Mesenchymal stem cell (in vitro differentiated cells and primary cell): ENCODE results near the gene PFKP.

ENCODE experiments used
- DNase-seq: peaks from one replicate; pipeline ENCODE4 v3.0.0-alpha.2; 2013
- H2AFZ ChIP-seq: one replicate; pipeline ENCODE4 v1.6.1; 2013; ENCODE audit warnings: low read depth, mild to moderate bottlenecking, control low read depth, inconsistent platforms, low read length, moderate library complexity
- H2AK5ac ChIP-seq: 2 replicates; pipeline ENCODE4 v1.6.1; 2013; ENCODE audit warnings: low read length, moderate library complexity, mild to moderate bottlenecking, inconsistent platforms; ENCODE audit not compliant: severe bottlenecking
- H2BK120ac ChIP-seq: one replicate; pipeline ENCODE4 v1.6.1; 2013; ENCODE audit warnings: low read depth, mild to moderate bottlenecking, inconsistent platforms, low read length, moderate library complexity
- H2BK12ac ChIP-seq, 2 experiments: one replicate each; pipeline ENCODE4 v1.6.1; 2013; ENCODE audit warnings: inconsistent platforms in 2 of 2, low read length in 2 of 2, mild to moderate bottlenecking in 2 of 2, moderate library complexity in 2 of 2, control low read depth in 1 of 2
- H2BK15ac ChIP-seq: one replicate; pipeline ENCODE4 v1.6.1; 2013; ENCODE audit warnings: mild to moderate bottlenecking, low read depth, inconsistent platforms; ENCODE audit not compliant: poor library complexity, severe bottlenecking
- H2BK5ac ChIP-seq: 2 replicates; pipeline ENCODE4 v1.6.1; 2013; ENCODE audit warnings: low read depth, mild to moderate bottlenecking, low read length, control low read depth, inconsistent platforms; ENCODE audit not compliant: poor library complexity, severe bottlenecking
- H3K14ac ChIP-seq, 2 experiments: one replicate each; pipeline ENCODE4 v1.6.1; 2013; ENCODE audit warnings: inconsistent platforms in 2 of 2, low read length in 2 of 2, control low read depth in 1 of 2, mild to moderate bottlenecking in 1 of 2, moderate library complexity in 1 of 2
- H3K18ac ChIP-seq, 2 experiments: one replicate each; pipeline ENCODE4 v1.6.1; 2013; ENCODE audit warnings: inconsistent platforms in 2 of 2, low read length in 2 of 2, control low read depth in 1 of 2, low read depth in 1 of 2, mild to moderate bottlenecking in 1 of 2
- H3K23ac ChIP-seq, 2 experiments: one replicate each; pipeline ENCODE4 v1.6.1; 2013; ENCODE audit warnings: inconsistent platforms in 2 of 2, low read length in 2 of 2, mild to moderate bottlenecking in 2 of 2, moderate library complexity in 2 of 2, control low read depth in 1 of 2
- H3K27ac ChIP-seq: 2 replicates; pipeline ENCODE4 v1.5.1; 2013; ENCODE audit warnings: mild to moderate bottlenecking, moderate library complexity, low read length, control low read depth, inconsistent platforms; ENCODE audit not compliant: poor library complexity, severe bottlenecking
- H3K27me3 ChIP-seq, 2 experiments: 2 replicates each; pipeline versions ENCODE4 v1.6.1 to v1.7.0; 2013; ENCODE audit warnings: low read length in 2 of 2, mild to moderate bottlenecking in 2 of 2, moderate library complexity in 2 of 2, control low read depth in 1 of 2, inconsistent platforms in 1 of 2; ENCODE audit not compliant: control insufficient read depth in 1 of 2, insufficient read depth in 1 of 2
- H3K36me3 ChIP-seq, 2 experiments: 2 replicates each; pipeline versions ENCODE4 v1.6.1 to v1.7.0; 2013; ENCODE audit warnings: low read length in 2 of 2, control low read depth in 1 of 2, inconsistent platforms in 1 of 2, low read depth in 1 of 2, mild to moderate bottlenecking in 1 of 2; ENCODE audit not compliant: insufficient read depth in 2 of 2, control insufficient read depth in 1 of 2
- H3K4ac ChIP-seq, 2 experiments: one replicate each; pipeline ENCODE4 v1.6.1; 2013; ENCODE audit warnings: inconsistent platforms in 2 of 2, low read length in 2 of 2, mild to moderate bottlenecking in 2 of 2, moderate library complexity in 2 of 2, control low read depth in 1 of 2, low read depth in 1 of 2
- H3K4me1 ChIP-seq: 2 replicates; pipeline ENCODE4 v1.6.1; 2013; ENCODE audit warnings: low read depth, low read length, control low read depth; ENCODE audit not compliant: control insufficient read depth, insufficient read depth
- H3K4me2 ChIP-seq: 2 replicates; pipeline ENCODE4 v1.6.1; 2013; ENCODE audit warnings: low read length, mild to moderate bottlenecking, inconsistent platforms; ENCODE audit not compliant: poor library complexity, severe bottlenecking
- H3K4me3 ChIP-seq, 2 experiments: 2 replicates each; pipeline versions ENCODE4 v1.5.1 to v1.7.0; 2013; ENCODE audit warnings: low read length in 2 of 2, mild to moderate bottlenecking in 2 of 2, control low read depth in 1 of 2, low read depth in 1 of 2; ENCODE audit not compliant: insufficient read depth in 1 of 2
- H3K79me1 ChIP-seq: replicated peaks from 2 replicates; pipeline ENCODE4 v1.6.1; 2013; ENCODE audit warnings: mild to moderate bottlenecking, control low read depth, low read length, inconsistent platforms; ENCODE audit not compliant: poor library complexity, severe bottlenecking
- H3K9ac ChIP-seq: 2 replicates; pipeline ENCODE4 v1.7.0; 2013; ENCODE audit warnings: mild to moderate bottlenecking, low read length, moderate library complexity
- H3K9me3 ChIP-seq: 2 replicates; pipeline ENCODE4 v1.7.0; 2013; ENCODE audit warnings: mild to moderate bottlenecking, low read length; ENCODE audit not compliant: control insufficient read depth
- H4K8ac ChIP-seq: one replicate; pipeline ENCODE4 v1.6.1; 2013; ENCODE audit warnings: inconsistent platforms, mild to moderate bottlenecking, low read length, moderate library complexity
- H4K91ac ChIP-seq: one replicate; pipeline ENCODE4 v1.6.1; 2013; ENCODE audit warnings: mild to moderate bottlenecking, low read length, inconsistent platforms
- WGBS: methylation state at CpG from one replicate; pipeline ENCODE4 v1.1.7; 2013; ENCODE audit warnings: mixed read lengths; 5-methylcytosine and 5-hydroxymethylcytosine counted together

Gene PFKP

DNA sequence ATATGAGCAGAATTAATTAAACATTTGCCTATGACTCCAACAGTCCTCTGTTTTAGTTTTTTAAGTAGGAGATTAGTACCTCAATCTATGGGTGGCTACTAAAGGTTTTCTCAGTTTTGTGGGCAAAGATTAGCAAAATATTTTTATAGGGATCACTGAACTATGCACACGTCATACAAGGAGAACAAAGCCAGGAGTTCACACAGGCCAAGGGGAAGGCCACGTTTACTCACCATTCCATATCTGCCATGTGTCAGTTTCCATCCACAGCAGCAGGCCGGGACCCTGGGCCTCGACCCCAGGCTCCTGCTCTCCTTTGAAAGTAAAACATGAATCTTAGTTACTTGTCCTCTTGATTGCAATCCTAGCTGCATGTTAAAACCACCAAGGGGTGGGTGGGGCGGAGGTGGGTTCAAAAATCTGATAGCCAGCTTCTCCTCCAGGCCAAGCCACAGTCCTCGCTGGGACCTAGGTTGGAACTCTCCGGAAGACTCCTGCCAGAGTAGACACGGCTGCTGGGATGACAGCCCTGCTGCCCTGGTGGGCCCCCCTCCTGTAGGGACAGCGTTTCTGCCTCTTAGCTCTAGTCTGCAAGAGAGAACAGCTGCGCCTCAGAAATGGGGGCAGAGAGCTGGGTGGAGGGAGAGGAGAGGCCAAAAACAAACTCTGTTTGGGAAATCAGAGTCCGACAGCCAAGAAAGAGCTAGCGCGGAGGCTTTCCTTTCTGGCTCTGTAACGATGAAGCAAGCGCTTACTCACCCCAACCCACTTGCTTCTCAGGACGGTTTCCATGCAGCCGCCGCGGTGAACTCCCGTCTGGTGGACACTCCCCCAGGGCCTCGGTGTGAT, 69.6 kb downstream of the PFKP start:
- no peak overlapping the region for H2BK12ac ChIP-seq
- no peak overlapping the region for H2BK120ac ChIP-seq
- 86% methylated on average over 21 of the region's 21 CpGs for WGBS

DNA sequence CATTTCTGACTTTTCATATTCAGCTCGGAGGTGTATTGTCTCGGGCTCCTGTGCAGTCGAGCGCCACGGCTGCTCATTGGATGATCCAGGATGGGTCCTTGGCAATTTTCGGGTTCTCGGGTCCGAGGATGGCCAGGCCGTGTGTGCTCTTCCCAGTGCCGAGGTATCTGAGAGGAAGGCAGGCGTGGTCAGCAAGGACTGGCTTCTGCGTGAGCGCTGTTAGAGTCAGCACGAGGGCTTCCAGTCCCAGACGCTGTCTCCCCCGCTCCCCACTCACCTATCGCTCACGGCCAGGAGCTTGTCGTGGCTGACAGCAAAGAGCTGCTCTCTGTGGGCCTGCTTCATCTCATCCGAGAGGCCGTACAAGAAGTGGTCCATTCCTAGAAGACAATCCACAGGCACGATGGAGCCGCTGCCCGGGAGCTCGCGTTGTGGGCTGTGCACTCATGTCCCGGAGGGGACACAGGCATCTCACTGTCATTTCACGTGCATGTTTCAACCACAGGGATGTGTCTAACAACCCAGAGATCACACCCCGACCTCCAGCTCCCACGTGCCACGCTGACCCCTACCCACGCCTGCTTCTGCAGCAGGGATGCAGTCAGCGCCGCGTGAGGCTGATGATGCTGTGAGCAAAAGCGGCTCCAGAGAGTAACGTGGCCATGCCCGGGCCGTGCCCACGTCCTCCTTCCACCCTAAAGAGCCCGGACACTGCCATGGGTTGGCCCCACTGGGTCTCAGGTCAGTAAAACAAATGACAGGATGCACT, 70.8 kb downstream of the PFKP start:
- H2AK5ac ChIP-seq: no peak overlapping the region
- no peak overlapping the region for H3K4ac ChIP-seq
- no peaks in the 10 kb centered on the region for H3K9me3 ChIP-seq
- no peaks in the 10 kb centered on the region for H3K27me3 ChIP-seq
- H3K27ac ChIP-seq: no peak overlapping the region
- H2AFZ ChIP-seq: no peak overlapping the region
- no peak overlapping the region for H4K91ac ChIP-seq
- peaks cover 19% of the 10 kb centered on the region for H3K79me1 ChIP-seq
- no peak overlapping the region for H2BK5ac ChIP-seq
- peaks cover 79 to 93% of the 10 kb centered on the region in 2 experiments for H3K36me3 ChIP-seq
- H4K8ac ChIP-seq: no peak overlapping the region
- no peak overlapping the region for H3K4me2 ChIP-seq
- peak overlapping the region in 1 of 2 experiments; percentile 24 for H3K4me3 ChIP-seq
- H2BK12ac ChIP-seq: no peak overlapping the region
- 96% methylated on average over 41 of the region's 41 CpGs for WGBS
- no peak overlapping the region for H3K18ac ChIP-seq
- DNase-seq: no peak
- no peak overlapping the region for H2BK120ac ChIP-seq
- no peaks in the 10 kb centered on the region for H3K4me1 ChIP-seq
- H3K9ac ChIP-seq: peak overlapping the region; percentile 38
- no peak overlapping the region for H3K23ac ChIP-seq
- no peak overlapping the region for H3K14ac ChIP-seq
- H2BK15ac ChIP-seq: no peak overlapping the region

More for the DNA sequence above, 69.6 kb downstream of the PFKP start:
- Histone ChIP-seq H2AFZ (no peak overlapping the region), H4K91ac (no peak overlapping the region), H3K4me2 (no peak overlapping the region), H3K79me1 (peaks cover 24% of the 10 kb centered on the region), H2BK15ac (no peak overlapping the region), H3K23ac (no peak overlapping the region), H2BK5ac (no peak overlapping the region), H3K14ac (no peak overlapping the region), H2AK5ac (no peak overlapping the region), H4K8ac (no peak overlapping the region), H3K9ac (peak overlapping the region; percentile 71), H3K18ac (no peak overlapping the region), H3K4me3 (no peak overlapping the region), H3K36me3 (peaks cover 80 to 93% of the 10 kb centered on the region in 2 experiments), H3K27me3 (no peaks in the 10 kb centered on the region), H3K9me3 (no peaks in the 10 kb centered on the region), H3K4ac (no peak overlapping the region), H3K27ac (no peak overlapping the region), H3K4me1 (peaks cover 1% of the 10 kb centered on the region)
- DNase-seq: no peak

DNA sequence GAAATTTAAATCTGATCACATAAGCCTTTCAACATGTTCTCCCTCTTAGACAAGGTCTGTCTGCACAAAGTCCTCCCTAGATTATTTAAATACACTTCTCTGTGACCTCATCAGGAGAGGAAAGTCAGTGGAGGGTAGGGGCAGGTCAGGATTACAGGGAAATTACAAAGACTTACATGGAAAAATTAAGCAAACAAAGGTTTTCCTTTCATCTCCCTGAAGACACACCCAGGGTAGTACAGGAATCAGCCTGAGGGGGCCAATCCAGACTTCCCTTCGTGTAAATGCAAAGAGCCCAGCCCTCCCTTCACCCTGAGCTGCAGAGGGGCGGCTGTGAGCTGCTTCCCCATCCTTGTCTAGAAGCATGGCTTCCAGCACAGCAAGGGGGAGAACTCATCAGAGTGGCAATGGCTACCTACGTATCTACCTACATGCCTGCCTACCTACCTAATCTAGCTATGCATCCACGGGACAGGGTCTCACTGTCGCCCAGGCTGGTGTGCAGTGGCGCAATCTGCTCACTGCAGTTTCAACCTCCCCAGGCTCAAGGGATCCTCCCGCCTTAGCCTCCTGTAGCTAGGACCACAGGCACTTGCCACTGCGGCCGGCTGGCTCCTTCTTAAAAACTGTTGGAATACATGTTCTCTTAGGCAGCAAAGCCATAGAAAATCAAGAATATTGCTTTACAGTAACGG, 72.0 kb downstream of the PFKP start:
- Histone ChIP-seq H3K27me3 (no peaks in the 10 kb centered on the region), H3K4me3 (no peak overlapping the region), H2BK12ac (no peak overlapping the region), H2BK15ac (no peak overlapping the region), H2AK5ac (no peak overlapping the region), H3K4ac (no peak overlapping the region), H4K91ac (peak overlapping the region; percentile 45), H3K9ac (no peak overlapping the region), H2AFZ (no peak overlapping the region), H3K18ac (no peak overlapping the region), H3K79me1 (peaks cover 25% of the 10 kb centered on the region), H2BK120ac (no peak overlapping the region), H3K4me2 (no peak overlapping the region), H3K14ac (no peak overlapping the region), H3K9me3 (no peaks in the 10 kb centered on the region), H3K23ac (no peak overlapping the region), H3K4me1 (no peaks in the 10 kb centered on the region), H3K36me3 (peaks cover 83 to 94% of the 10 kb centered on the region in 2 experiments), H2BK5ac (no peak overlapping the region), H3K27ac (no peak overlapping the region), H4K8ac (peak overlapping the region; percentile 43)
- 87% methylated on average over 10 of the region's 10 CpGs for WGBS
- DNase-seq: no peak

DNA sequence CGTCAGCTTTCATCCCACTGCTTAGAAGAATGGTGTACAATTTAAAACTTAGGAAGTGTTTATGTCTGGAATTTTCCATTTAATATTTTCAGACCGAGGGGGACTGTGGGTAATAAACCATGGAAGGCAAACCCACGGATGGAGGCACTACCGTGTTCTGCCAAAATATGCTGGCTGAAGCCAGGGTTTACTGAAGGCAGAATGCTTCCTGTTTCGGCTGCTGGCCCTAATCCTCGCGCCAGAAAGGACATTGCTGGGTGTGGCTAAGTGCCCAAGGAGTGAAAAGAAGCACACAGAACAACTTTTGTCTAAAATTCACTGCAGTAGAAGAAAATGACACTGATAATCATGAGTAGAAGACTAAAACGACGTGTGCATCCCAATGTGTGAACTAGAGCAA, 72.9 kb downstream of the PFKP start:
- WGBS: 96% methylated on average over 8 of the region's 9 CpGs
- no peak overlapping the region for H4K8ac ChIP-seq

More for the DNA sequence above, 72.9 kb downstream of the PFKP start:
- H3K27ac ChIP-seq: no peak overlapping the region
- no peak overlapping the region for H3K18ac ChIP-seq
- H3K9ac ChIP-seq: no peak overlapping the region
- H3K27me3 ChIP-seq: no peaks in the 10 kb centered on the region
- no peak overlapping the region for H2AK5ac ChIP-seq
- H3K14ac ChIP-seq: no peak overlapping the region
- H3K9me3 ChIP-seq: no peaks in the 10 kb centered on the region
- no peak overlapping the region for H3K23ac ChIP-seq
- H3K4me3 ChIP-seq: no peak overlapping the region
- H4K91ac ChIP-seq: no peak overlapping the region
- no peak overlapping the region for H3K4me2 ChIP-seq
- no peak overlapping the region for H2BK15ac ChIP-seq
- H3K4ac ChIP-seq: no peak overlapping the region
- no peaks in the 10 kb centered on the region for H3K4me1 ChIP-seq
- no peak overlapping the region for H2AFZ ChIP-seq
- DNase-seq: no peak
- no peak overlapping the region for H2BK12ac ChIP-seq
- peaks cover 88 to 94% of the 10 kb centered on the region in 2 experiments for H3K36me3 ChIP-seq
- H3K79me1 ChIP-seq: peaks cover 28% of the 10 kb centered on the region
- H2BK5ac ChIP-seq: no peak overlapping the region
- no peak overlapping the region for H2BK120ac ChIP-seq
